Measurements from ENCODE around the gene SLC66A3.
"Not testable (repeated sequence)": the region's sequence is repeated elsewhere in the genome, so short reads cannot be mapped to it uniquely, and the experiment has no call there.

Gene SLC66A3

GRCh38 chr2:11165046-11165445, 9.8 kb downstream of the SLC66A3 start:
- DNase-seq, result not testable (repeated sequence)

GRCh38 chr2:11166476-11166875, 11.2 kb downstream of the SLC66A3 start:
- DNase-seq, result no peak

GRCh38 chr2:11168488-11168887, 13.2 kb downstream of the SLC66A3 start:
- no peak for DNase-seq

- no peak for DNase-seq
These were observed 14.1 kb downstream of the SLC66A3 start for GRCh38 chr2:11169333-11169732.

- no peak for DNase-seq
These were observed 19.0 kb downstream of the SLC66A3 start for GRCh38 chr2:11174222-11174621.

GRCh38 chr2:11175293-11175795, 20.1 kb downstream of the SLC66A3 start:
- DNase-seq, result no peak

GRCh38 chr2:11177871-11178690, 22.8 kb downstream of the SLC66A3 start:
- no peak for DNase-seq

- no peak for DNase-seq
These were observed 23.9 kb downstream of the SLC66A3 start for GRCh38 chr2:11179196-11179595.

GRCh38 chr2:11179899-11180298, 24.6 kb downstream of the SLC66A3 start:
- no peak for DNase-seq

GRCh38 chr2:11180653-11181052, 25.4 kb downstream of the SLC66A3 start:
- DNase-seq, result no peak

- no peak for DNase-seq
These were observed 27.7 kb downstream of the SLC66A3 start for GRCh38 chr2:11182951-11183350.

GRCh38 chr2:11186145-11186544, 30.9 kb downstream of the SLC66A3 start:
- DNase-seq, result no peak

GRCh38 chr2:11187083-11187619, 31.9 kb downstream of the SLC66A3 start:
- no peak for DNase-seq

GRCh38 chr2:11187731-11188130, 32.5 kb downstream of the SLC66A3 start:
- no peak for DNase-seq

- no peak for DNase-seq
These were observed 41.0 kb downstream of the SLC66A3 start for GRCh38 chr2:11196246-11196645.

GRCh38 chr2:11200651-11201050, 45.4 kb downstream of the SLC66A3 start:
- no peak for DNase-seq

- DNase-seq, result no peak
These were observed 46.7 kb downstream of the SLC66A3 start for GRCh38 chr2:11201969-11202368.

- no peak for DNase-seq
These were observed 48.2 kb downstream of the SLC66A3 start for GRCh38 chr2:11203480-11203879.

- DNase-seq, result no peak
These were observed 52.8 kb downstream of the SLC66A3 start for GRCh38 chr2:11208083-11208482.

GRCh38 chr2:11212645-11213044, 57.4 kb downstream of the SLC66A3 start:
- no peak for DNase-seq

GRCh38 chr2:11213090-11213638, 57.9 kb downstream of the SLC66A3 start:
- DNase-seq, result no peak

- no peak for DNase-seq
These were observed 58.7 kb downstream of the SLC66A3 start for GRCh38 chr2:11213975-11214374.

GRCh38 chr2:11214770-11215169, 59.5 kb downstream of the SLC66A3 start:
- DNase-seq, result no peak

GRCh38 chr2:11215407-11215806, 60.1 kb downstream of the SLC66A3 start:
- no peak for DNase-seq
